Measurements from ENCODE around the gene HDAC4. TPM values are rescaled to one million over a fixed set of nuclear protein-coding genes. Genes with fewer than 3 reads are reported as not detected.

HDAC4 gene
- total RNA-seq, 1 experiment from 2014 or later = 44.4 TPM

GRCh38 chr2:239444626-239445577 is 44.1 kb upstream of the HDAC4 start:
- POLR2A ChIA-PET = interaction anchor here (0.6 kb wide), 1 partner anchor 186 kb away, joined by 3 read pairs; no protein-coding TSS in a partner anchor
- CTCF ChIA-PET = no interaction called here
- no peak overlapping the region for H3K4me3 Mint-ChIP-seq
- DNase-seq (ENCODE audit: low spot score) = no peak
- TF ChIP-seq E2F1 (CRISPR knock-in tag; IDR thresholded peaks at IDR 0.05) = no peak
- peak; percentile 55; the same call in 1 of the 2 replicates for TF ChIP-seq GABPB1 (CRISPR knock-in tag; IDR thresholded peaks at IDR 0.05)
- TF ChIP-seq, protein P1, sequence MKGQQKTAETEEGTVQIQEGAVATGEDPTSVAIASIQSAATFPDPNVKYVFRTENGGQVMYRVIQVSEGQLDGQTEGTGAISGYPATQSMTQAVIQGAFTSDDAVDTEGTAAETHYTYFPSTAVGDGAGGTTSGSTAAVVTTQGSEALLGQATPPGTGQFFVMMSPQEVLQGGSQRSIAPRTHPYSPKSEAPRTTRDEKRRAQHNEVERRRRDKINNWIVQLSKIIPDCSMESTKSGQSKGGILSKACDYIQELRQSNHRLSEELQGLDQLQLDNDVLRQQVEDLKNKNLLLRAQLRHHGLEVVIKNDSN (CRISPR knock-in tag; IDR thresholded peaks at IDR 0.05) = no peak
- H3K27me3 Mint-ChIP-seq (ENCODE audit: low read depth) = peaks cover 26% of the 10 kb centered on the region
- peaks cover 17% of the 10 kb centered on the region for H3K4me1 Mint-ChIP-seq
- peaks cover 12% of the 10 kb centered on the region for H3K36me3 Mint-ChIP-seq
- no peak for ATAC-seq
- no peak overlapping the region for H3K27ac Mint-ChIP-seq
- H3K9me3 Mint-ChIP-seq = peaks cover 33% of the 10 kb centered on the region

- Mint-ChIP-seq H3K27ac (no peak overlapping the region), H3K36me3 (peaks cover 10% of the 10 kb centered on the region), H3K4me1 (peaks cover 21% of the 10 kb centered on the region), H3K9me3 (peaks cover 33% of the 10 kb centered on the region), H3K27me3 (ENCODE audit: low read depth) (peaks cover 30% of the 10 kb centered on the region), H3K4me3 (no peak overlapping the region)
- ChIA-PET POLR2A (interaction anchor here (0.6 kb wide), 1 partner anchor 187 kb away, joined by 3 read pairs; no protein-coding TSS in a partner anchor), CTCF (no interaction called here)
- ATAC-seq (no peak), DNase-seq (ENCODE audit: low spot score) (no peak)
- TF ChIP-seq MLX (CRISPR knock-in tag; IDR thresholded peaks at IDR 0.05) = no peak
- TF ChIP-seq, protein P2, sequence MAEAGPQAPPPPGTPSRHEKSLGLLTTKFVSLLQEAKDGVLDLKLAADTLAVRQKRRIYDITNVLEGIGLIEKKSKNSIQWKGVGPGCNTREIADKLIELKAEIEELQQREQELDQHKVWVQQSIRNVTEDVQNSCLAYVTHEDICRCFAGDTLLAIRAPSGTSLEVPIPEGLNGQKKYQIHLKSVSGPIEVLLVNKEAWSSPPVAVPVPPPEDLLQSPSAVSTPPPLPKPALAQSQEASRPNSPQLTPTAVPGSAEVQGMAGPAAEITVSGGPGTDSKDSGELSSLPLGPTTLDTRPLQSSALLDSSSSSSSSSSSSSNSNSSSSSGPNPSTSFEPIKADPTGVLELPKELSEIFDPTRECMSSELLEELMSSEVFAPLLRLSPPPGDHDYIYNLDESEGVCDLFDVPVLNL (CRISPR knock-in tag; IDR thresholded peaks at IDR 0.05; ENCODE audit: borderline replicate concordance, low read depth) = no peak
- TF ChIP-seq AR (CRISPR knock-in tag; IDR thresholded peaks at IDR 0.05) = no peak
- no peak for TF ChIP-seq TEAD1 (CRISPR knock-in tag; IDR thresholded peaks at IDR 0.05)
- no peak for TF ChIP-seq GRHL2 (CRISPR knock-in tag; IDR thresholded peaks at IDR 0.05; ENCODE audit: insufficient replicate concordance, severe bottlenecking)
- no peak for TF ChIP-seq ATF2 (CRISPR knock-in tag; IDR thresholded peaks at IDR 0.05; ENCODE audit: borderline replicate concordance, low read depth)
- TF ChIP-seq, protein P3, sequence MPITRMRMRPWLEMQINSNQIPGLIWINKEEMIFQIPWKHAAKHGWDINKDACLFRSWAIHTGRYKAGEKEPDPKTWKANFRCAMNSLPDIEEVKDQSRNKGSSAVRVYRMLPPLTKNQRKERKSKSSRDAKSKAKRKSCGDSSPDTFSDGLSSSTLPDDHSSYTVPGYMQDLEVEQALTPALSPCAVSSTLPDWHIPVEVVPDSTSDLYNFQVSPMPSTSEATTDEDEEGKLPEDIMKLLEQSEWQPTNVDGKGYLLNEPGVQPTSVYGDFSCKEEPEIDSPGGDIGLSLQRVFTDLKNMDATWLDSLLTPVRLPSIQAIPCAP (CRISPR knock-in tag; IDR thresholded peaks at IDR 0.05) = no peak
- no peak for TF ChIP-seq CTCF (IDR thresholded peaks at IDR 0.05)
- TF ChIP-seq, protein P4, sequence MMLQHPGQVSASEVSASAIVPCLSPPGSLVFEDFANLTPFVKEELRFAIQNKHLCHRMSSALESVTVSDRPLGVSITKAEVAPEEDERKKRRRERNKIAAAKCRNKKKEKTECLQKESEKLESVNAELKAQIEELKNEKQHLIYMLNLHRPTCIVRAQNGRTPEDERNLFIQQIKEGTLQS (CRISPR knock-in tag; conservative IDR thresholded peaks at IDR 0.05) = no peak
Measured at GRCh38 chr2:239443666-239444567, 43.1 kb upstream of the HDAC4 start.

Measured in WTC11 (cell line).